Cerebellar cortex (tissue), 1 donor: Measurements from ENCODE around the gene KDM2B.

Experiments used
- DNase-seq: peaks from one replicate; pipeline ENCODE4 v3.0.0-alpha.2; 2015; ENCODE audit warnings: low spot score

Gene KDM2B

GRCh38 chr12:121580959-121581685 lies at the start of gene KDM2B:
KDM2B (minus strand) TSS chr12:121581023; CDS start chr12:121580911, 112 bp downstream.
- DNase-seq: peak; percentile 83

GRCh38 chr12:121628536-121628935 lies 47.7 kb upstream of the KDM2B start:
- DNase-seq: no peak

GRCh38 chr12:121628037-121628436 lies 47.2 kb upstream of the KDM2B start:
- no peak for DNase-seq

- peak; percentile 38 for DNase-seq
These were observed 46.2 kb upstream of the KDM2B start for GRCh38 chr12:121626853-121627640.

- peak; percentile 82 for DNase-seq
These were observed 45.4 kb upstream of the KDM2B start, which contains the start of gene ORAI1 for GRCh38 chr12:121626087-121626852. ORAI1 (plus strand) TSS chr12:121626530.

- DNase-seq: no peak
These were observed 39.6 kb upstream of the KDM2B start for GRCh38 chr12:121620333-121620891.

GRCh38 chr12:121618659-121619233 lies 37.9 kb upstream of the KDM2B start:
- DNase-seq: no peak

GRCh38 chr12:121614872-121615467 lies 34.1 kb upstream of the KDM2B start:
- no peak for DNase-seq

- no peak for DNase-seq
These were observed 32.6 kb upstream of the KDM2B start for GRCh38 chr12:121613462-121613861.

GRCh38 chr12:121611306-121611705 lies 30.5 kb upstream of the KDM2B start:
- peak; percentile 34 for DNase-seq

GRCh38 chr12:121610239-121611149 lies 29.7 kb upstream of the KDM2B start:
- DNase-seq: no peak

- no peak for DNase-seq
These were observed 27.5 kb upstream of the KDM2B start for GRCh38 chr12:121608301-121608700.

GRCh38 chr12:121603581-121603980 lies 22.8 kb upstream of the KDM2B start:
- no peak for DNase-seq

GRCh38 chr12:121602766-121603165 lies 21.9 kb upstream of the KDM2B start:
- DNase-seq: no peak

- no peak for DNase-seq
These were observed 20.0 kb upstream of the KDM2B start for GRCh38 chr12:121600702-121601336.

- no peak for DNase-seq
These were observed 15.7 kb upstream of the KDM2B start for GRCh38 chr12:121596526-121596925.

- DNase-seq: no peak
These were observed 14.7 kb upstream of the KDM2B start for GRCh38 chr12:121595520-121595919.

GRCh38 chr12:121592320-121592719 lies 11.5 kb upstream of the KDM2B start:
- no peak for DNase-seq

- no peak for DNase-seq
These were observed 9.8 kb upstream of the KDM2B start for GRCh38 chr12:121590476-121591143.
